NT2/D1 (cell line): Measurements from ENCODE around the gene CIBAR2.

Source experiments
- SUZ12 ChIP-seq: IDR thresholded peaks from 2 replicates; pipeline ENCODE4 v1.6.1; 2011; ENCODE audit not compliant: insufficient read length, insufficient read depth; ENCODE audit errors: extremely low read depth
- YY1 ChIP-seq: IDR thresholded peaks from 2 replicates; pipeline ENCODE4 v1.6.1; 2011; ENCODE audit not compliant: insufficient read length, insufficient read depth
- ZNF274 ChIP-seq: IDR thresholded peaks from 2 replicates; pipeline ENCODE4 v1.6.1; 2011; ENCODE audit warnings: mild to moderate bottlenecking, low read depth, low read length

DNA sequence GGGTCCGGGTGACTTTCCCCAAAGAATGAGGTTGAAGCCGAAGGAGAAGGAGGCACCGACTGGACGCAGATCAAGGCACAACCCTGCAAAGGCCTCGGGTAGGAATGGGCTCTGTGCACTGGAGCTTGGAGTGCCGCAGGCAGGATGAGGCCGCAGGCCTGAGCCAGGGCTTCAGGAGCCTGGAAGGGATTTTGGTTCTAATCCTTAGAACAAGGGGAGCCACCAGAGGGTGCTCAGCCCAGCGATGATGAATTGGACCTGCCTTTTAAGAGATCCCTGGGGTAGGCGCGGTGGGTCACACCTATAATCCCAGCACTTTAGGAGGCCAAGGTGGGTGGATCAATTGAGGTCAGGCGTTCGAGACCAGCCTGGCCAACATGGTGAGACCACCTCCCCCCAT is 8.1 kb downstream of the CIBAR2 start:
- TF ChIP-seq ZNF274 (no peak), YY1 (no peak), SUZ12 (no peak)
